HG03159 (cell line): ENCODE results near the gene MMP11.

Experiments used
- ATAC-seq: cut with Tn5 transposase; IDR thresholded peaks from one replicate; pipeline ENCODE4 v1.9.1; 2021; ENCODE audit warnings: mild to moderate bottlenecking, moderate library complexity; ENCODE audit not compliant: unreplicated experiment

The MMP11 gene

GRCh38 chr22:23827351-23827995, 54.8 kb downstream of the MMP11 start:
- ATAC-seq, result no peak

GRCh38 chr22:23828800-23829680, 56.4 kb downstream of the MMP11 start:
- ATAC-seq, result no peak

GRCh38 chr22:23829845-23830372, 57.3 kb downstream of the MMP11 start:
- ATAC-seq, result no peak

GRCh38 chr22:23831261-23831660, 58.6 kb downstream of the MMP11 start:
- ATAC-seq, result no peak

GRCh38 chr22:23831781-23832180, 59.1 kb downstream of the MMP11 start:
- ATAC-seq, result no peak

GRCh38 chr22:23832226-23833016, 59.8 kb downstream of the MMP11 start:
- ATAC-seq, result no peak

- no peak for ATAC-seq
Measured at GRCh38 chr22:23833017-23833751, 60.5 kb downstream of the MMP11 start.
